OCI-LY1 (cell line): ENCODE measurements around the gene GRIPAP1.

ENCODE experiments used
- H2AFZ ChIP-seq: fragments of 200-600 bp; sonication (generic), shearing (Covaris generic); 2 replicates; pipeline ENCODE4 v1.6.0; 2014; ENCODE audit warnings: antibody characterized with exemption, mild to moderate bottlenecking, low read length
- H3F3A ChIP-seq: fragments of 200-600 bp; sonication (generic), shearing (Covaris generic); 2 replicates; pipeline ENCODE4 v1.6.0; 2014; ENCODE audit warnings: mild to moderate bottlenecking, antibody characterized with exemption, low read length, moderate library complexity; ENCODE audit not compliant: insufficient read depth
- H3K27ac ChIP-seq: fragments of 200-600 bp; sonication (generic); 2 replicates; pipeline ENCODE4 v1.5.1; 2014; ENCODE audit warnings: low read length, mixed run types, mild to moderate bottlenecking, low read depth; ENCODE audit not compliant: poor library complexity, severe bottlenecking
- H3K27me3 ChIP-seq: fragments of 200-600 bp; sonication (generic); 2 replicates; pipeline ENCODE4 v1.6.0; 2014; ENCODE audit warnings: antibody characterized with exemption, mild to moderate bottlenecking, low read length, moderate library complexity; ENCODE audit not compliant: insufficient read depth
- H3K36me3 ChIP-seq: fragments of 200-600 bp; sonication (generic); 2 replicates; pipeline ENCODE4 v1.6.1; 2014; ENCODE audit warnings: mild to moderate bottlenecking, antibody characterized with exemption, low read length, moderate library complexity, mixed read lengths; ENCODE audit not compliant: insufficient read depth
- H3K4me1 ChIP-seq: fragments of 200-600 bp; sonication (generic); 2 replicates; pipeline ENCODE4 v1.5.1; 2014; ENCODE audit warnings: mild to moderate bottlenecking, low read length, moderate library complexity; ENCODE audit not compliant: insufficient read depth, severe bottlenecking
- H3K4me2 ChIP-seq: fragments of 200-600 bp; sonication (generic), shearing (Covaris generic); 2 replicates; pipeline ENCODE4 v1.6.1; 2014; ENCODE audit warnings: low read length
- H3K4me3 ChIP-seq: fragments of 200-600 bp; sonication (generic); 2 replicates; pipeline ENCODE4 v1.5.1; 2014; ENCODE audit warnings: low read length, low read depth, mild to moderate bottlenecking, mixed read lengths; ENCODE audit not compliant: poor library complexity, severe bottlenecking
- H3K79me2 ChIP-seq: fragments of 200-600 bp; shearing (Covaris generic); 2 replicates; pipeline ENCODE4 v1.6.1; 2016; ENCODE audit warnings: mixed run types, low read length, mixed read lengths; ENCODE audit not compliant: insufficient read depth
- H3K9ac ChIP-seq: fragments of 200-600 bp; sonication (generic), shearing (Covaris generic); 2 replicates; pipeline ENCODE4 v1.6.1; 2014; ENCODE audit warnings: mild to moderate bottlenecking, low read length, mixed read lengths
- H3K9me2 ChIP-seq: fragments of 200-600 bp; sonication (generic), shearing (Covaris generic); 2 replicates; pipeline ENCODE4 v1.6.1; 2014; ENCODE audit warnings: low read depth, mild to moderate bottlenecking, low read length, mixed read lengths
- H3K9me3 ChIP-seq: fragments of 200-600 bp; shearing (Covaris generic); 2 replicates; pipeline ENCODE4 v1.6.1; 2014; ENCODE audit warnings: low read length, mixed read lengths
- H4K20me1 ChIP-seq: fragments of 200-600 bp; sonication (generic), shearing (Covaris generic); 2 replicates; pipeline ENCODE4 v1.6.0; 2016; ENCODE audit warnings: mild to moderate bottlenecking, low read length; ENCODE audit not compliant: insufficient read depth
- EZH2 ChIP-seq: fragments of 200-600 bp; sonication (generic), shearing (Covaris generic); IDR thresholded peaks from 2 replicates; pipeline ENCODE4 v1.8.0; 2017; ENCODE audit warnings: borderline replicate concordance, mixed run types, mild to moderate bottlenecking, antibody characterized with exemption, low read length, moderate library complexity, mixed read lengths
- TF ChIP-seq, protein P1 (sequence below): fragments of 200-600 bp; sonication (generic), shearing (Covaris generic); IDR thresholded peaks from 2 replicates; pipeline ENCODE4 v1.5.1; 2017; ENCODE audit warnings: mild to moderate bottlenecking, antibody characterized with exemption, low read length, moderate library complexity, mixed read lengths

The GRIPAP1 gene

DNA sequence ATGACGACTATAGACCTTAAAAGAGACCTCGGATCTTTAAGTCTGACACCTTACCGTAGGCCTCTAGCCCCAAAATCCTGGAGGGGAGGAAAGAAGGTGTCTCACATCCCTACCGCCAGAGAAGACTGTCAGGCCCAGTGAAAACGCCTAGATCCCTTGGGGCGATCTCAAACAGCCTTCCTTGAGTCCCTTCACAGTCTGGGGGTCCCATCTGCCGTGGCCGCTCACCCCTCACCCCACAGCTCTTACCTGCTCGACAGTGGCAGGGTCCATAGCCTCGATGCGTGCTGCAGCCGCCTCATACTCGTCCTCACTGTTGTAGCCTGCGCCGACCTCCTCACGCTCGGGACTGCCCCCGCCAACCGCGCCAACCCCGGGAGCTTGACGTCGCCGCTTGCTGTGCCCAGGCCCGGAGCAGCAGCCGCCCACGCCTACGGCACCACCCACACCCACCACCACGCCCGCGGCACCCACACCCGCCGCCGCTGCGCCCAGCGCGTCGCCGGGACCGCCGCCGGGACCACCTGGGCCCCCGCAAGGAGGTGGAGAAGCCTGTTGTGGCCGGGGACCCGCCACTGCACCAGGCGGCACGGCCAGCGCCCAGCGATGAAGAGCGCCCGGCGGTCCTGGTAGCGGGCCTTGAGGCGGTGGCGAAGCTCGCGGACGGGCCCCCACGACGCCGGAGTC lies 45.2 kb downstream of the GRIPAP1 start:
- H3F3A ChIP-seq, result no peaks in the 10 kb centered on the region
- no peaks in the 10 kb centered on the region for H4K20me1 ChIP-seq
- H3K4me3 ChIP-seq, result peak overlapping the region; percentile 87
- no peaks in the 10 kb centered on the region for H3K9me3 ChIP-seq
- TF ChIP-seq, protein P1, sequence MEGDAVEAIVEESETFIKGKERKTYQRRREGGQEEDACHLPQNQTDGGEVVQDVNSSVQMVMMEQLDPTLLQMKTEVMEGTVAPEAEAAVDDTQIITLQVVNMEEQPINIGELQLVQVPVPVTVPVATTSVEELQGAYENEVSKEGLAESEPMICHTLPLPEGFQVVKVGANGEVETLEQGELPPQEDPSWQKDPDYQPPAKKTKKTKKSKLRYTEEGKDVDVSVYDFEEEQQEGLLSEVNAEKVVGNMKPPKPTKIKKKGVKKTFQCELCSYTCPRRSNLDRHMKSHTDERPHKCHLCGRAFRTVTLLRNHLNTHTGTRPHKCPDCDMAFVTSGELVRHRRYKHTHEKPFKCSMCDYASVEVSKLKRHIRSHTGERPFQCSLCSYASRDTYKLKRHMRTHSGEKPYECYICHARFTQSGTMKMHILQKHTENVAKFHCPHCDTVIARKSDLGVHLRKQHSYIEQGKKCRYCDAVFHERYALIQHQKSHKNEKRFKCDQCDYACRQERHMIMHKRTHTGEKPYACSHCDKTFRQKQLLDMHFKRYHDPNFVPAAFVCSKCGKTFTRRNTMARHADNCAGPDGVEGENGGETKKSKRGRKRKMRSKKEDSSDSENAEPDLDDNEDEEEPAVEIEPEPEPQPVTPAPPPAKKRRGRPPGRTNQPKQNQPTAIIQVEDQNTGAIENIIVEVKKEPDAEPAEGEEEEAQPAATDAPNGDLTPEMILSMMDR, result no peak
- no peak for TF ChIP-seq EZH2
- no peak overlapping the region for H2AFZ ChIP-seq
- peaks cover 36% of the 10 kb centered on the region for H3K4me1 ChIP-seq
- peak overlapping the region; percentile 83 for H3K4me2 ChIP-seq
- peaks cover 22% of the 10 kb centered on the region; the same call in 1 of the 2 replicates for H3K79me2 ChIP-seq
- H3K36me3 ChIP-seq, result peaks cover 20% of the 10 kb centered on the region
- H3K9ac ChIP-seq, result peak overlapping the region; percentile 80
- H3K27me3 ChIP-seq, result no peaks in the 10 kb centered on the region
- H3K27ac ChIP-seq, result no peak overlapping the region
- no peaks in the 10 kb centered on the region for H3K9me2 ChIP-seq

DNA sequence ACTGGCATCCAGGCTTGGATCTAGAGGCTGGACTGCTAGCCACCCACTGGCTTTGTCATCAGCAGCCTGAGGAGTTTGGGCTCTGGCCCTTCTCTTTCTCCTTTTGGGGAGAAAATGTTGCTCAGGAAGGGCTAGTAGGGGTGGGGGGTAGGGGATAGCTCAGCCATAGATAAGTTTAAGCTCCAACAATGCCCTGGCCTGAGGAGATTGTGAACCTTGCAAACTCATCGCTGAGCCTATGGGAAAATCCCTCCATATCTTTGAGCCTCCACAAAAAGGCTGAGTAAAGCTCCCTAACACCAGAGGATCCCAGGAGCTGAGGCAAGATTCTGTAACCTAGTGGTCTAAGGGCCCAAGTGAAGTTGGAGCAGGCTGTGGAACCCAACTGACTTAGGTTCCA lies 53.5 kb downstream of the GRIPAP1 start:
- H3K27ac ChIP-seq, result no peak overlapping the region
- H3K4me1 ChIP-seq, result peaks cover 12% of the 10 kb centered on the region
- no peak overlapping the region for H3K9ac ChIP-seq
- no peaks in the 10 kb centered on the region for H3K9me3 ChIP-seq
- H2AFZ ChIP-seq, result no peak overlapping the region
- no peaks in the 10 kb centered on the region for H3F3A ChIP-seq
- H3K4me3 ChIP-seq, result no peak overlapping the region
- H3K79me2 ChIP-seq, result peaks cover 9% of the 10 kb centered on the region; the same call in 1 of the 2 replicates
- TF ChIP-seq, protein P1, result no peak
- TF ChIP-seq EZH2, result no peak
- no peak overlapping the region for H3K4me2 ChIP-seq
- H3K9me2 ChIP-seq, result no peaks in the 10 kb centered on the region
- H3K27me3 ChIP-seq, result no peaks in the 10 kb centered on the region
- H4K20me1 ChIP-seq, result no peaks in the 10 kb centered on the region
- no peaks in the 10 kb centered on the region for H3K36me3 ChIP-seq

DNA sequence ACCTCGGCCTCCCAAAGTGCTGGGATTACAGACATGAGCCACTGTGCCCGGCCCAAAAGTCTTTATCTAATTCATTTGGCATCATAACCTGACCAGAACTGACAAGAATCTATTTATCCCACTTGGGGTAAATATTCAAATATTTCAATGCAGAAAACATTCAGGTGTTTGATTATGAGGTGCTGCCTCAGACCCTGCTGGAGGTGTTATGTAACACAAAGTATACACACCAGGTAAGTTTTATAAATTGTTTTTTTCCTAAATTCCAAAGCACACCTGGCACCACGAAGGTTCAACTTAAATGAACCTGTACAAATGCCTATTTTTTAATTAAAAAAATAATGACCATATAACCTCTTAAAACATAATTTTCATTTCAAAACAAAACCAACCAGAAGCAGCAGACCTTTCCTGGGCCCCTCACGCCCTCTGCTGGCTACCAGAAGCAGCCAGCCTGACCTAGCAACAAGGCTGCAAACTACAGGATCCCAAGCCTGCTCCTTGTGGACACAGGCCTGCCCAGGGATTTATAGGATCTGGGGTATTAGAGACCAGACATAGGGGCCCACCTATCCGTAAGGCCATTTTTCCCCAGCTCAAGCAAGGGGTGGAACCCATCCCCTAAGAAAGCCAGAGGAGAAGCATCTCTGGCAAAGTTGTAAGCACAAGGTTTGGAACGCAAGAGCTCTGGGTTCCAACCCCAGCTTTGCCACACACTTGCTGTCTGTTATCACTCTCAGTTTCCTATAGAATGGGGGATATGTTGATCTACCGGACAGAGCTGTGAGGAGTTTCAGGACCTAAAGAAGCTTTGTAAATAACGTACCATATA lies 56.3 kb downstream of the GRIPAP1 start:
- Histone ChIP-seq H3K4me2 (no peak overlapping the region), H3K4me1 (peaks cover 36% of the 10 kb centered on the region), H3K4me3 (no peak overlapping the region), H3K27me3 (no peaks in the 10 kb centered on the region), H3K9ac (no peak overlapping the region), H4K20me1 (no peaks in the 10 kb centered on the region), H3K27ac (peak overlapping the region; percentile 17), H3F3A (no peaks in the 10 kb centered on the region), H3K79me2 (no peaks in the 10 kb centered on the region), H3K9me2 (no peaks in the 10 kb centered on the region), H3K36me3 (no peaks in the 10 kb centered on the region), H2AFZ (no peak overlapping the region), H3K9me3 (no peaks in the 10 kb centered on the region)
- no peak for TF ChIP-seq EZH2
- TF ChIP-seq, protein P1, result peak; percentile 72
